Activated T-helper 2 cell treated with anti-CD3 and anti-CD28 coated beads, Interferon-gamma antibody, Interleukin-2, Interleukin-4, amounts not matched to agents 10 μg/mL and 5 μg/mL and 100 μg/mL, durations not matched to agents 14 hours and 24 hours and 36 hours (primary cell): ENCODE data around the gene CISH. TPM values are rescaled to one million over a fixed set of nuclear protein-coding genes. Genes with fewer than 3 reads are reported as not detected.

Experiments used
- DNase-seq: peaks from one replicate; pipeline ENCODE4 v3.0.0; 2021; ENCODE audit warnings: low spot score
- H3K27ac Mint-ChIP-seq: one replicate; pipeline ENCODE4 v1.8.0; 2021; ENCODE audit warnings: mixed read lengths
- H3K27me3 Mint-ChIP-seq: one replicate; pipeline ENCODE4 v1.8.0; 2021; ENCODE audit warnings: low read depth, mixed read lengths
- H3K36me3 Mint-ChIP-seq: one replicate; pipeline ENCODE4 v1.8.0; 2021; ENCODE audit warnings: low read depth, mixed read lengths
- H3K4me1 Mint-ChIP-seq: one replicate; pipeline ENCODE4 v1.8.0; 2021; ENCODE audit warnings: low read depth, mixed read lengths
- H3K4me3 Mint-ChIP-seq: one replicate; pipeline ENCODE4 v1.8.0; 2021; ENCODE audit warnings: low read depth, mild to moderate bottlenecking, moderate library complexity, mixed read lengths
- H3K9me3 Mint-ChIP-seq: one replicate; pipeline ENCODE4 v1.8.0; 2021; ENCODE audit warnings: mixed read lengths
- intact Hi-C: fragments of 100-400 bp; cut with micrococcal nuclease; formaldehyde crosslinking; loops from one replicate; pipeline ENCODE4 v1.15.1; 2023
- total RNA-seq: library from RNA; stranded (reverse); gene quantifications from 2 replicates; pipeline ENCODE4 v1.2.3, GENCODE V29; 2022

Gene CISH, protein sequence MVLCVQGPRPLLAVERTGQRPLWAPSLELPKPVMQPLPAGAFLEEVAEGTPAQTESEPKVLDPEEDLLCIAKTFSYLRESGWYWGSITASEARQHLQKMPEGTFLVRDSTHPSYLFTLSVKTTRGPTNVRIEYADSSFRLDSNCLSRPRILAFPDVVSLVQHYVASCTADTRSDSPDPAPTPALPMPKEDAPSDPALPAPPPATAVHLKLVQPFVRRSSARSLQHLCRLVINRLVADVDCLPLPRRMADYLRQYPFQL
- 351 and 355 TPM in 2 replicates for total RNA-seq

DNA sequence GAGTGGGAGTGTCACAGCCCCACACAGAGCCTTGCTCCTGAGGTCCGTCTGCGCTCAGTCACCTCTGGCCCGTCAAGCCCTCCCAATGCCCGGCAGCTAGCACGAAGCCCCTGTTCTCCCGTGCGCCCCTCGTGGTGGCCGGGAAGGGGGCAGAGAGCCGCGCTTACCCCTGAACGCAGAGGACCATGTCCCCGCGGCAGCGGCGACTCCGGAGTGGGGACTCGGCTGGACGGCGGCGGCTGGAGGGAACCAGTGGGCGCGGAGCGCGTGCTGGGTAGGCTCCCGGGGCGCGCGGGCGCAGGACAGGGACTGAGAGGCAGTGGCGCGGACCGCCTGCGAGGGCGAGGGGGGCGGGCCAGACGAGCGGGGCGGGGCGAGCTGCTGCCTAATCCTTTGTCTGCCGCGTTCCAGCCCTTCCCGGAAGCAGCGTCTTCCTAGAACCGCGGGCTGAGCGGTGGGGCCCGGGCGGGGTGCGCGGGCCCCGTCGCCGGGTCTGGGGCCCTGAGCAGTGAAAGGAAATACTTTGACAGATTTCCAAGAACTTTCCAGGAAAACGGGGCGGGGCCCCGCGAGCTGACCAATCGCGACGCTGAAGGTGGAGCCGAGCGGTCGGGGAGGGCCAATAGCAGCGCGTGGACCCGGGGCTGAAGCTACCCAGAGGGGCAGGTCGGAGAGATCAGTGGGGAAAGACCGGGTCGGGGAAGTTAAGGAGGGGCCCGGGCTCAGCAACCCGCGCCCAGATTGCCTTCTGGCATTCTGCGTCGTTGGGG, at the start of gene CISH:
TSS of gene CISH (minus strand) at position 311 of the 770 bp plus-strand sequence. CDS start at position 187, 124 bp downstream.
- Mint-ChIP-seq H3K27me3 (no peaks in the 10 kb centered on the region), H3K4me1 (peaks cover 29% of the 10 kb centered on the region), H3K36me3 (peaks cover 92% of the 10 kb centered on the region), H3K9me3 (no peaks in the 10 kb centered on the region), H3K27ac (peak within 1 kb of the TSS; percentile 100), H3K4me3 (peak within 1 kb of the TSS; percentile 95)
- intact Hi-C loops = loop anchor here (1.0 to 10.0 kb wide), 5 partner anchors 10 to 1073 kb away; partner anchors contain the start of gene MANF
- peak; percentile 99 for DNase-seq

- H3K27ac Mint-ChIP-seq = no peak overlapping the region
- no peaks in the 10 kb centered on the region for H3K36me3 Mint-ChIP-seq
- H3K4me3 Mint-ChIP-seq = no peak overlapping the region
- peaks cover 7% of the 10 kb centered on the region for H3K4me1 Mint-ChIP-seq
- no peaks in the 10 kb centered on the region for H3K9me3 Mint-ChIP-seq
- H3K27me3 Mint-ChIP-seq = no peaks in the 10 kb centered on the region
- intact Hi-C loops = no loop called here
- no peak for DNase-seq
Observed at GRCh38 chr3:50660386-50660785, 48.8 kb upstream of the CISH start.

GRCh38 chr3:50658831-50659230, 47.3 kb upstream of the CISH start:
- H3K9me3 Mint-ChIP-seq = no peaks in the 10 kb centered on the region
- no peaks in the 10 kb centered on the region for H3K27me3 Mint-ChIP-seq
- H3K4me3 Mint-ChIP-seq = no peak overlapping the region

GRCh38 chr3:50658416-50658815, 46.8 kb upstream of the CISH start:
- Mint-ChIP-seq H3K4me3 (no peak overlapping the region), H3K4me1 (peaks cover 17% of the 10 kb centered on the region), H3K36me3 (peaks cover 3% of the 10 kb centered on the region), H3K27ac (no peak overlapping the region), H3K9me3 (no peaks in the 10 kb centered on the region), H3K27me3 (no peaks in the 10 kb centered on the region)
- intact Hi-C loops = no loop called here
- no peak for DNase-seq

More at GRCh38 chr3:50658831-50659230, 47.3 kb upstream of the CISH start:
- Mint-ChIP-seq H3K4me1 (peaks cover 13% of the 10 kb centered on the region), H3K27ac (peak overlapping the region; percentile 5), H3K36me3 (peaks cover 3% of the 10 kb centered on the region)
- intact Hi-C loops = no loop called here
- DNase-seq = no peak

DNA sequence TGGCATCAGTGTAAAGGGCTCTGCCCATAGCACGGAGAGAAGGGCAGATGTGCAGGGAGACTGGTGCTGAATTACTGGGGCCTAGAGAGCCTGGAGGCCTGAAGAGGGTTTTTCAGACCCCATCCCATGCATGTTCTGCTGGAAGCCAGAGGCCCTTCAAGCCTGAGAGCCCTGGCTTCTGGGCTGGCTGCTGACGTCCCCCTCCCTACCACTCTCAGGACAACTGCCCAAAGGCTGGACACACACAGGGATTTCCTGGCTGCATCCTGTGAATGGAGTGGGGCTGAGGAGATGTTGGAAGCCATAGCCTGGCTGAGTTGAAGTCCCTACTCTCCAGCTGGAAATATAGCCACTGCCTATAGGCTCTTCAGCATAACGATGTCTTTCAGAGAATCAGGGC, 46.2 kb upstream of the CISH start:
- H3K27me3 Mint-ChIP-seq = no peaks in the 10 kb centered on the region
- H3K36me3 Mint-ChIP-seq = peaks cover 3% of the 10 kb centered on the region
- peaks cover 17% of the 10 kb centered on the region for H3K4me1 Mint-ChIP-seq
- no peak for DNase-seq
- no peak overlapping the region for H3K4me3 Mint-ChIP-seq
- H3K9me3 Mint-ChIP-seq = no peaks in the 10 kb centered on the region
- H3K27ac Mint-ChIP-seq = no peak overlapping the region
- intact Hi-C loops = no loop called here

DNA sequence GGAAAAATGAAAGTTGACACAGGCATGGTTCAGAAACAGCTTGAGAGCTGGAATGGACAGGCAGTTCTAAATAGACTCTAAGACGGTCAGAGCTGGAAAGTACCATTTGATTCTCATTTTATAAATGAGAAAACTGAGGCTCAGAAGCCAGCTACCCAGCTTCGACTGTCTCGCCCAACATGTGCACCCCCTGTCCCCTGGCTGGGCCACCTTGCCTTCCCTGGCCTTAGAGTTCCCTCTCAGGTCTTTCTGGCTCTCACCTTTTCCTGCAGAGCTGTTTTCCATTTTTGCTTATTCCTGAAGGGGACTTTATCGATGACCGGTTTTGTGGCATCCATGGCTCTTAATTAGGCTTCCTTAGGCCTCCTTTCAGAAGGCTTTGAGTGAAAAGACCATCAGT, 45.8 kb upstream of the CISH start:
- no peak for DNase-seq
- Mint-ChIP-seq H3K36me3 (peaks cover 3% of the 10 kb centered on the region), H3K27me3 (no peaks in the 10 kb centered on the region), H3K4me3 (no peak overlapping the region), H3K27ac (no peak overlapping the region), H3K9me3 (no peaks in the 10 kb centered on the region), H3K4me1 (peaks cover 17% of the 10 kb centered on the region)
- intact Hi-C loops = no loop called here

DNA sequence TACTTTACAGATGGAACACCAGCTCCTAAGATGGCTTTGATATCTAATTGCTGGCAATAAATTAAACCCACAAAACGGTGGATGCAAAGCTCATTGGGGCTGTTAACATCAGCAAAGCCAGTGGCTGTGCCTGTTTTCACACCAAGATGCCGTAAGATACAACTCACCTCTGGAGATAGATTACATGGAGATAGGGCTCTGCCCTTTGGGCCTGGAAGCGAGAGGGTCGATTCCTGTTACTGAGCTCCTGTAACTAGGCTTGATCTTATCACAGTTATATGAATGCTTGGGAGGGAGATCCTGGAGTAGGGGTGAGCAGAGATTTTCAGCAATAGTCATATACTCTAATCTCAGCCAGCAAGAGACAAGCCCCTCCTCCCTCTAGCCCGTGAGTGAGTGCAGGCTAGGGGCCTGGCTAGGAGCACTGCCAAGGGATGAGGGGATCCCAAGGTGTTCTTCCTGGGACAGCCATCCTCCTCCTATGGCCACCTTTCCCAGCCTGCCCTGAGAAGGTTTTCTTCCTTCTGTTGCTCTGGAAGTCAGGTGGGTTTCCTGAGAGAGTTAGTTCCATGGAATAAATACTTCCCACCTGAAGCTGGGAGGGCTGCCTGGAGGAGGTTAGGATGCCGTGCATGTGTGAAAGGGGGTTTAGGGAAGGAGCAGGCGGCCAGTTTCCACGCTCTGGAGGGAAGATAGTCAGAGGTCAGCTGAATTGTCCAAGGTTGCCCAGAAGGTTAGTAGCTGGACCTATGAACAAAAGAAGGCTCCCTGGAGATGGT, 45.0 kb upstream of the CISH start:
- H3K4me3 Mint-ChIP-seq = no peak overlapping the region
- H3K9me3 Mint-ChIP-seq = no peaks in the 10 kb centered on the region
- peaks cover 3% of the 10 kb centered on the region for H3K36me3 Mint-ChIP-seq
- no peaks in the 10 kb centered on the region for H3K27me3 Mint-ChIP-seq
- intact Hi-C loops = no loop called here
- peaks cover 17% of the 10 kb centered on the region for H3K4me1 Mint-ChIP-seq
- DNase-seq = no peak
- H3K27ac Mint-ChIP-seq = no peak overlapping the region

DNA sequence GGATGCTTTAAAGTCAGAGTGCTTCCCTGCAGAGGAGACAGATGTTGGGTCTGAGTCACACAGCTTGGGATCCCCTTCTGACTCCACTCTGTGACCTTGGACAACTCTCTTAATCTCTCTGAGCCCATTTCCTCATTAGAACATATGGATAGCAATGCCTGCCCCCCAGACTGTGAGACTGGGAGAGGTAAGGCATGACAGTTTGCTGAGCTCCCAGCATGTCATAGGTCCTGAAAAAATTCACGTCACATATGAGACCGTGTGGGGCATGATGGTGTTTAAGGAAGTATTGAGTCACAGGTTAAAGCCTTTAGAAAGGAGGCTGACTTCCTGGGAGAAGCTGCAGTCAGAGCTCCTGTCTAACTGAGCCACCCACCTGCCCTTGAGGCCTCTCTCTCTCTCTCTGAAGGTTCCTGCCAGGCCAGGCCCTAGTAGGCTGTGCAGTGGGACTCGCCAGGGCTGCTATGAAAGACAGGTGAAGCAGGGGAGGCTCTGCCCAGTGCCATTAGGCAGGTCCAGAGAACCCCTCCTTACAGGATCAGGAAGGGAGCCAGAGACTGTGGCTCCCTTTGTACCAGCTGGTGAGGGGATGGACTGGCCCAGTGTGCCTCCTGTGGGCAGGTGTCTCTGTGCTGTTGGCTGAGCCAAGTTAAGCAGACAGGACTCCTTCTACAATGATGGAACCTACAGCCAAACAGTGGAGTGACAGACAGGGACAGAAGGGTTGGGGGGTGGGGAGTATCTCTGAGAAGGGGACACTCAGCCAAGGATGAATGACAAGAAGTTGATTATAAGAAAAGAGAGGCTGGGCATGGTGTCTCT, 43.6 kb upstream of the CISH start:
- Mint-ChIP-seq H3K27me3 (no peaks in the 10 kb centered on the region), H3K36me3 (peaks cover 6% of the 10 kb centered on the region), H3K27ac (peak overlapping the region; percentile 84), H3K4me1 (peaks cover 17% of the 10 kb centered on the region), H3K9me3 (no peaks in the 10 kb centered on the region), H3K4me3 (no peak overlapping the region)
- intact Hi-C loops = no loop called here
- DNase-seq = no peak

DNA sequence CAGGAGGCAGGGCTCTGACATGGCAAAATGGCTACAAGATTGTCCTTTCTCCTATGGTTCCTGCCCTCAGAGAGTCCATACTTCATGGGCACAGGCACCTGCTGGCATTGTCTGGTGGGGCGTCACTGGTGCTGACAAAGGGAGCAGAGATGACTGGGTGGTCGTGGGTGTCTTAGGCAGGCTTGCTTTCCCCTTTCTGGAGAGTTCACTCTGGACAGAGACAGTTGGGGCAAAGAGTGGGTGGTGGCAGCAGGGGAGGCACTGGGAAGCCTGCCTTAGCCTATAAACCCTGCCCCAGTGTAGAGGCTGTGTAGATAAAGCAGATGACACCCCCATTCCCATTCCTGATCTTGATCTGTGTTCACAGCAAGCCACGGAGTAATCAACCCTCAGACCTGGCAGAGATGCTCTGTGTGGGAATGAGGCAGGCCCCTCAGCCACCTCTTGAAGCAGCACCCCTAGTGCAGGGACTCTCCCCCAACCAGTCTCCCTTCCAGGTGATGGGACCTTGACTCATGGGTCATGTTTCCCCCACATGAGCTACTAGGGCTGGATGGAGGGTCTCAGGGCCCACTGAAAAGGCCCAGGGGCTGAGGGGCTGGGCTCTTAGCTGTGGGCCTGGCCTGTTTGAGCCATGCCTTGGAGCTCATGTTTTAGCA, 42.5 kb upstream of the CISH start:
- Mint-ChIP-seq H3K36me3 (peaks cover 13% of the 10 kb centered on the region), H3K27me3 (no peaks in the 10 kb centered on the region), H3K9me3 (no peaks in the 10 kb centered on the region), H3K4me3 (no peak overlapping the region), H3K4me1 (peaks cover 17% of the 10 kb centered on the region), H3K27ac (no peak overlapping the region)
- intact Hi-C loops = no loop called here
- DNase-seq = no peak

DNA sequence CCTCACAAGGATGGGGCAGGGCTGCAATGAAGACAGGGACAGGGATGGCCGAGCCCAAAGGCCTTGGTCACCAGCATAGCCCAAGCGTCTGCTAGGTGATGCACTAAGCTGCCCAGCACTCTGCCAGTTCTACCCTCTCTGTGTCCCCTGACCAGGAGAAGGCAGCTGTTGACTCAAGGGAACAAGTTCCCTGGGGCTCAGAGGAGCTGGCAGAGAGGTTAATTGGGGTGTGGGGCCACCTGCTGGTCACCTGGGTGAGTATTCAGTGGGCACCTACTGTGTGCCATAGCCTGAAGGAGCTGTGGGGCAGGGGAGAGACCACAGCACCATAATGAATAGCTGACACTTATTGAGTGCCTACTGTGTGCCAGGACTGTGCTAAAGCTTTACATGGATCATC, 41.1 kb upstream of the CISH start:
- intact Hi-C loops = loop anchor here (1.0 kb wide), 1 partner anchor 36 kb away; no protein-coding TSS in a partner anchor
- Mint-ChIP-seq H3K4me1 (peaks cover 17% of the 10 kb centered on the region), H3K9me3 (no peaks in the 10 kb centered on the region), H3K4me3 (no peak overlapping the region), H3K27me3 (no peaks in the 10 kb centered on the region), H3K27ac (peak overlapping the region; percentile 10), H3K36me3 (peaks cover 22% of the 10 kb centered on the region)
- DNase-seq = peak; percentile 29

DNA sequence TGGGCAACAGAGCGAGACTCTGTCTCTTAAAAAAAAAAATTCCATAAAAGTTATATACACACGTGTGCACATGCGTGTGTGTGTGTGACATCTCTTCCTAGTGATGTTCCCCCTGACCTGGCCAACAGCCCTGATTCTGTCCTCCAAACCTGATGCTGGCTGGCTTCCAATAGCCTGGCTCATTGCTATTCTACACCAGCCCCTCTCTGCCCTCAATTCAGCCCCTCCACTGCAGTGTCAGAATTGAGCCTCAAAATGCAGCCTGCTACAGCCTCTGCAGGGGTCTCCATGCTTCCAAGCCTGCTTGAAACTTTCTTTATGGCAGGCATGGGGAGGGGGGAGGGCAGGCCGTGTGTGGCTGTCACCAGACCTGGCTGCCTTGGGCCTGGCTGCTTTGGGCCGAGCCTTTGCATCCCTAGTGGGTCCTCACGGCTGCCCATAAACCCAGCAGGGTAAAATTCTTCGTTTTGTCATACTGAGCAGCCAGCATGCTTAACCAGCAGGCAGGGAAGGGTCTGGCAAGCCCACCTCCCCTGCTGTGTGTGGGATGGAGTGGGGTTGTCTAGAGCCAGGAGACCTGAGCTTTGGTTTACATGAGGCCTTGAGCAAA, 40.5 kb upstream of the CISH start:
- DNase-seq = no peak
- peaks cover 29% of the 10 kb centered on the region for H3K36me3 Mint-ChIP-seq
- H3K27ac Mint-ChIP-seq = no peak overlapping the region
- H3K4me3 Mint-ChIP-seq = no peak overlapping the region
- no peaks in the 10 kb centered on the region for H3K27me3 Mint-ChIP-seq
- intact Hi-C loops = loop anchor here (1.0 kb wide), 1 partner anchor 36 kb away; no protein-coding TSS in a partner anchor
- no peaks in the 10 kb centered on the region for H3K9me3 Mint-ChIP-seq
- peaks cover 17% of the 10 kb centered on the region for H3K4me1 Mint-ChIP-seq
